Endothelial cell of umbilical vein (primary cell): ENCODE measurements around the gene WDTC1.

Source experiments
- EZH2 ChIP-seq: IDR thresholded peaks from 2 replicates; pipeline ENCODE4 v1.6.1; 2012; ENCODE audit warnings: borderline replicate concordance, low read depth, mild to moderate bottlenecking, moderate library complexity, low read length, inconsistent platforms; ENCODE audit not compliant: severe bottlenecking
- JUN ChIP-seq: IDR thresholded peaks from 2 replicates; pipeline ENCODE4 v1.6.1; 2011; ENCODE audit warnings: borderline replicate concordance, low read depth; ENCODE audit not compliant: insufficient read length, insufficient read depth
- POLR2A ChIP-seq: IDR thresholded peaks from 2 replicates; pipeline ENCODE4 v1.6.1; 2012; ENCODE audit warnings: low read depth, mild to moderate bottlenecking, control low read depth, low read length
- POLR2AphosphoS5 ChIP-seq: IDR thresholded peaks from 2 replicates; pipeline ENCODE4 v1.6.1; 2012; ENCODE audit warnings: low read depth, mild to moderate bottlenecking, control low read depth, low read length, moderate library complexity; ENCODE audit not compliant: insufficient read depth
- TF ChIP-seq, protein P1 (sequence below), 2 donors: IDR thresholded peaks; 1 replicate in 1 of 2; 2 replicates in 1 of 2; pipeline ENCODE4 v1.5.1; 2011; ENCODE audit warnings: low read length in 2 of 2, mild to moderate bottlenecking in 2 of 2, moderate library complexity in 2 of 2, control low read depth in 1 of 2, inconsistent platforms in 1 of 2, low read depth in 1 of 2; ENCODE audit not compliant: insufficient read depth in 1 of 2; ENCODE audit errors: extremely low read depth in 1 of 2
- TF ChIP-seq, protein P2 (sequence below): IDR thresholded peaks from 2 replicates; pipeline ENCODE4 v1.6.1; 2011; ENCODE audit not compliant: insufficient read depth, insufficient read length

- TF ChIP-seq, protein P1, sequence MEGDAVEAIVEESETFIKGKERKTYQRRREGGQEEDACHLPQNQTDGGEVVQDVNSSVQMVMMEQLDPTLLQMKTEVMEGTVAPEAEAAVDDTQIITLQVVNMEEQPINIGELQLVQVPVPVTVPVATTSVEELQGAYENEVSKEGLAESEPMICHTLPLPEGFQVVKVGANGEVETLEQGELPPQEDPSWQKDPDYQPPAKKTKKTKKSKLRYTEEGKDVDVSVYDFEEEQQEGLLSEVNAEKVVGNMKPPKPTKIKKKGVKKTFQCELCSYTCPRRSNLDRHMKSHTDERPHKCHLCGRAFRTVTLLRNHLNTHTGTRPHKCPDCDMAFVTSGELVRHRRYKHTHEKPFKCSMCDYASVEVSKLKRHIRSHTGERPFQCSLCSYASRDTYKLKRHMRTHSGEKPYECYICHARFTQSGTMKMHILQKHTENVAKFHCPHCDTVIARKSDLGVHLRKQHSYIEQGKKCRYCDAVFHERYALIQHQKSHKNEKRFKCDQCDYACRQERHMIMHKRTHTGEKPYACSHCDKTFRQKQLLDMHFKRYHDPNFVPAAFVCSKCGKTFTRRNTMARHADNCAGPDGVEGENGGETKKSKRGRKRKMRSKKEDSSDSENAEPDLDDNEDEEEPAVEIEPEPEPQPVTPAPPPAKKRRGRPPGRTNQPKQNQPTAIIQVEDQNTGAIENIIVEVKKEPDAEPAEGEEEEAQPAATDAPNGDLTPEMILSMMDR (IDR thresholded peaks at IDR 0.05; ENCODE audit: extremely low read depth in 1 of 2, insufficient read depth in 1 of 2, low read depth in 1 of 2, low read length in 2 of 2): no peak
- TF ChIP-seq EZH2 (no peak), JUN (no peak), POLR2AphosphoS5 (no peak), POLR2A (no peak)
- TF ChIP-seq, protein P2, sequence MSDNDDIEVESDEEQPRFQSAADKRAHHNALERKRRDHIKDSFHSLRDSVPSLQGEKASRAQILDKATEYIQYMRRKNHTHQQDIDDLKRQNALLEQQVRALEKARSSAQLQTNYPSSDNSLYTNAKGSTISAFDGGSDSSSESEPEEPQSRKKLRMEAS: no peak
Observed at GRCh38 chr1:27353166-27353565, 118.7 kb downstream of the WDTC1 start.
